CD4-positive, alpha-beta T cell treated with Interferon gamma for 1 hour (primary cell): ENCODE measurements around the gene IRF8.
"Not testable (repeated sequence)": the region's sequence is repeated elsewhere in the genome, so short reads cannot be mapped to it uniquely, and the experiment has no call there.

Source experiments
- DNase-seq: peaks from one replicate; pipeline ENCODE4 v3.0.0-alpha.2; 2020

The IRF8 gene

DNA sequence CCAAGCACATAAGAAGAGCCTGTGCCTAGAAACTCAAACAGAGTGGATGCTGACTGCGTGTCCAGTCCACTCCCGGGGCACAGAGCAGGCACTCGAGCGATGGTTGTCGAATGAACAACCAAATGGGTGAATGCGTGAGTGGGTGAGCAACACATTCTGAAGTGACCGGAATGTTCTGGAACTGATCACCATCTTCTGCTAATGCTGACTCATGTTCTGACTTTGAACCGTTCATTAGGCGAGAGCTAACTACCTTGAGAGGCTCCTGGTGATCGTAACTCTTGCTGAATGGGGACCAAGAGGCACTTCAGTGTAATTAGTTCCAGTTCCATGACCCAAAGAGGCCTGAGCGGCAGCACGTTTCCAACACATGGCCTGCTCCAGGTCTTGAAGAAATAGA, 37.9 kb downstream of the IRF8 start:
- DNase-seq = no peak

DNA sequence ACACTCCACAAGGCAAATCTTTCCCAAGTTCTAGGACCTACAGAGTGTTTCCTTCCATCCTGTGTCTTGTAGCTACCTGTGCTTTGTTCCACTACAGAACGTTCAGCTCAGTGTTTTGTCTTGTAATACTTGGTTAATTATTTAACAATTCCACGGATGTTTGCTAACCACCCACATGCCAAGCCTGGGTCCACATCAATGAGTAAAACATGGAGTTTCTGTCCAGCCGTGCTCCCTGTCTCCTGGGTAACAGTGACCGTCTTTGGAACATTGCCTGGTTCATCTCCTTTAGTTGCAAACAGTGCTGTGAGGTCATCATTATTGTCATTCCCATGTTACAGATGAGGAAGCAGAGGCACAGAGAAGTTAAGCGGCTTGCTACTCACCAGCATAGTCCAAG, 41.3 kb downstream of the IRF8 start:
- DNase-seq = no peak

- DNase-seq = no peak
These were observed 43.1 kb downstream of the IRF8 start for GRCh38 chr16:85941863-85942644.

DNA sequence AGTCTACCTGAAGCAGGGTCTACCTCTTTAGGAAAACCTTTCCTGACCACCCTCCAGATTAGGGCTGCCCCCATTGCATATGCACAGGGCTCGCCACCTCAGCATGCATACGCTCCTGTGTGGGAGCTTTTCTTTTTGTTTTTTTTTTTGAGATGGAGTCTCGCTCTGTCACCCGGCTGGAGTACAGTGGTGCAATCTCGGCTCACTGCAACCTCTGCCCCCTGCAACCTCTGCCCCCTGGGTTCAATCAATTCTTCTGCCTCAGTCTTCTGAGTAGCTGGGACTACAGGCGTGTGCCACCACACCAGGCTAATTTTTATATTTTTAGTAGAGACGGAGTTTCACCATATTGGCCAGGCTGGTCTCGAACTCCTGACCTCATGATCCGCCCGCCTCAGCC, 43.7 kb downstream of the IRF8 start:
- not testable (repeated sequence) for DNase-seq

- no peak for DNase-seq
These were observed 44.7 kb downstream of the IRF8 start for GRCh38 chr16:85943711-85944110.

DNA sequence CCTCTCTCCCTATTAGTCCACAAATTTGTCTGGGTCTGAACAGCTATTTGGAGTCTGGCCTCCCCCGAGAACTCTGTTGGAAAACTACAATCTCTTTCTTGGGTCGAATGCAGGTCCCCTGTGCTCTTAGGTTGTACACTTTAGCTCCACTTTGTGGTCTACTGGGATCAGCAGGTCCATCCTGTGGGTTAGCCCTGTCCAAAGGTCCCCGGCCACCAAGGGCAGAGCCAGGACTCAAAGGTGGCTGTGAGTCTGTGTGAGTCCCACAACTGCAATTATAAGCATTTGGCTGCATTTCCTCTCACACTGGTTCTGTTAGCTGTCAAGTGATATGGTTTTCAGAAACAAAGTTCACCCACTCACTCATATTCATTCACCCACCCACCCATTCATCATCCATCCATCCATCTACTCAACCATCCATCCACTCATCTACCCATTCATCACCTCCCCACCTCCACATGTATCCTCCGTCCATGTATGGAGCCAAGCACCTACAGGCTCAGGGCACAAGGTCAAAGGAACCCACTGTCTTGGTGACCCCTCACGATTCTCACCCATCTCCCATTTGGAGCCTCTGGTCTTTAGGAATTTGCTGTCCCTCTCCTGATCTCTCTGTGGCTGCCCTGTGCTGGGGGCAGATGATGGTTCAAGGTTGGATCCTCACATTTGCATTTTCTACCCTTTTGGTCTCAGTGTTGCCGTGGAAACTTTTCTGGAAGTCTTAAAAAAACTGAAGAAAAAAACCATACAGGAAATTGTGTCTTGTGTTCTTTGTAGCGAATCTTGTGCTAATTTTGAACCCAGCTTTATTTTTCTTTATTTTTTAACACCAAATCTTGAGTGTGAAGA, 45.8 kb downstream of the IRF8 start:
- no peak for DNase-seq

GRCh38 chr16:85945424-85945751, 46.4 kb downstream of the IRF8 start:
- DNase-seq = no peak

DNA sequence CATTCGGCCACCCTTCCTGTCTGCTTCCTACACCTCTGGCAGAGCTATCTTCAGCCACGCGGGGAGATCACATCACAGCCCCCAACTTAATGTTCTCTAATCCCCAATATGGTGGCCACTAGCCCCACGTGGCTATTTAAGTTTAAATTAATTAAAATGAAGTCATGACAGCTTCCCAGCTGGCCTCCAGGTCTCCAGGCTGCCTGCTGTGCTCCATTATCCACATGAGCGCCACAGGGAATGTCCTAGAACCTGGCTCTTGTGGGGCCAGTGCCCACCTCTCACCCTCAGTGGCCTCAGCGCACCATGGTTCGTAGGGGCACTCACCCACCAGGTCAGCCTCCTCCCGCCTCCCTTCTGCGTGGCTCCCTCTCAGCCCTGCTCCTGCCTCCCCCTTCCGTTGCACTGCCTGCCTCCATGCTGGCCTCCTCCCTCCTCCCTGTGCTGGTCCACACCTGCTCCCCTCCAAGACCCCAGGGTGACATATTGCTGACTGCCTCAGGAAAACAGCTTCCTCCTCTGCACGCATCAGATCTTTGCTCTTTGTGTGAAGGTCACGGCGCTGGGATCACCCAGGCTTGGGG, 47.7 kb downstream of the IRF8 start:
- DNase-seq = no peak

DNA sequence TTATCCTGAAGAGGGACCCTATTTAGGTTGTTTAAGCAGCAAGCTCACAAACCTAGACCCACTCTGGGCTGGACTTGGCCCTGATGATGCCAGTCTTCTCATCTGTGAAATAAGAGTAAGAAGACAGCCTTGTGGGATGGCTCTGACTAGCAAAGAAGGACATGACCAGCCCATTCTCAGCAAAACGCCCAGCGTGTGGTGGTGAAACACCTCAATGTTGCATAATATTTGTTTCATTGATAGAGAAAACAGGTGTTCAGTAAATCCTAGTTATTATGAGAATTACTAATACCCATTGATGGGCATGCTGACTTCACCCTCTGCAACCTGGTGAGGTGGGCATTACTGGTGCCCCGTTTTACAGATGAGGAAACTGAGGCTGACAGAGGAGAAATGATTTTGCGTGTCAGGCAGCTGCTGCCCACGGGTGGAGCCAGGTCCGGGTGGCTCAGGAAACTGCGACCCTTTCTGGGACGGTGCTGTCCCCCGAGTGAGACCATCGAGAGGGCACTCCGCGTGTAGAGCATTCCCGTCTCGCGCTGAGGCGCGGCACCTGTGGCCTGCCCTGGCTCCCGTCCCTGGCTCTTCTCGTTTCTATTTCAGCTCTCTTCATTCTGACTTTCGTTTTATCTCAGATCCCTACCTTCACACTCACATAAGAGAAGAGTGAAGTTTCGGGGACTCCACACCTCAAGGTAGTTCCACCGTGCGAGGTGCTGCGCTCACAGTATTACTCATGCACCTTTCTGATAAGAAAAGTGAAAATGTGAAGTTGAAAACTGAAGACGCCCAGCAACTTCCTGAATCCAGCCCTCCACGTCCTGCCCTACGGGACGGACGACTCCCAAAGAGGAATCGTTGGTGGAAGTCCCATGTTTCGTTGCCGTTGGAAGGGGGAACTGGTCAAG, 48.5 kb downstream of the IRF8 start:
- peak; percentile 47 for DNase-seq

DNA sequence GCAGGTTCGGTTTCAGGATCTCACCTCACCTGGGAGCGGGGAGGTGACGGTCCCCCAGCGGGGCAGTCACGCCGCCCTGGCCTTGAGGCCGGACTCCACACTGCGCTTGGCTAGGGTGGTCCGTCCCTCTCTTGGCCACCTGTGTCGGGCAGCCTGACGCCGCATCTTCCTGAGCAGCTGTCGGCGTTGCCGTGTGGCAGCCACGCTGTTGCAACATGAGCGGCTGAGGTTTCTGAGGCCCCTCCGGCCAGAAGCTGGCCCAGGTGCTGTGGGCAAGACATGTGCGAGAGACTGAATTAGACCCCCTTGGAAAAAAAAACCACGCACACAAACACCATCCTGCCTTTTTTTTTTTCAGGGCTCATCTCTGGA, 49.2 kb downstream of the IRF8 start:
- no peak for DNase-seq

DNA sequence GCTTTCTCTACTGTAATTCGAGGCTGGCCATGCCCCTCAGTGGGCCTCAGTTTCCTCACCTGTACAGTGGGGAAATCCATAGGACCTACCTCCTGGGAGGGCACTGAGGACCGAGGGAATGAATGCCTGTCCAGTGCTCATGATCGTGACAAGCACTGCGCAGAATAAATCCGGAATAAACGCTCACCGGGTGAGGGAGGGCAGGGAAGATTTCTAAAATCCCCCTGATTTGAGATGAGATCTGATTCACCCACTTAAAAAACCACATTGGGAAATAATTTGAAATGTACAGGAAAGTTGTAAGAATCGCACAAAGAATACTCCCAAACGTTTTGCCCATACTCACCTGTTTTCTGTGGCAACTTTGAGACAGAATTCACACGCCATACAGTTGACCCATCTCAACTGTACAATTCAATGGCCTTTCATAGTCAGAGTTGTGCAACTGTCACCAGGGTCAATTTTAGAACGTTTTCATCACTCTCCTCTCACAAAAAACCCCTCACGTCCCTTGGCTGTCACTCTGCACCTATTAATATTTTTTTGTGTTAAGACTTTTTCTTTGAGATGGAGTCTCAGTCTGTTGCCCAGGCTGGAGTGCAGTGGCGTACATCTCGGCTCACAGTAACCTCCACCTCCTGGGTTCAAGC, 49.8 kb downstream of the IRF8 start:
- DNase-seq = no peak

DNA sequence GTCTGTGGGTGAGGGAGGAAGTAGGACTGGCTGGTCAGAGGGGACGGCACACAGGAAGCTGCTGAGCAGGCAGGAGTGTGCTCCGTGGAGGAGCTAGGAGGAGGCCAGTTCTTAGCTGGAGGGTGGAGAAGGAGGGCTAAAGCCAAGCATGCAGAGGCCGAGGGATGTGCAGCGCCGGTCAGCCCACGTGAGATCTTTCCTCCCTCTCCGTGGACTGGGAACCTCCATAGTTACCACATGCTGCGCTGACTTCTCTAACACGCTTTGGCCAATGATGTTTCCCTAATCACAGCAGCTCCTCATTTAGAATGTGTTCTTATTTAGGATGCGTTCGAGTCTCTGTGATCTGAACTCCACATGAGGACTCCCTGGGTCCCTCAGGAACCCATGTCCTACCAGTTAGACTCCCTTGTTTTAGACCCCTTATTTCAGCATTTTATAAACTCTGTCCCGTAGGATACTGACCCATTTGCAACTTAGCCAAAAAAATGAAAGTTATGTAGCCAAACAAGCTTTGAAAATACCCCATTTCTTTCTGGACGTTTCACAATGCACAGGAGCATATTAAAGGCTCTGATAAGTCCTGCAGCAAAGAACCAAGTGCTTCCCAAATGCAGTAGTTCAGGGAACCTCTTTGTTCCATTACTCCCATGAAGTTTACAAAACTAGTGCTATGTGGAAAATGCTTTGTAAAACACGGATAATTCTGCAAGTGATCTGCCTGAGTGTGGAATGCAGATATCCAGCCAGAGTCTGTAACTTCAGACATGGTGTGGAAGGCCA, 51.4 kb downstream of the IRF8 start:
- DNase-seq = no peak

- DNase-seq = no peak
These were observed 53.2 kb downstream of the IRF8 start for GRCh38 chr16:85952197-85952596.

GRCh38 chr16:85952811-85953210, 53.8 kb downstream of the IRF8 start:
- DNase-seq = no peak

DNA sequence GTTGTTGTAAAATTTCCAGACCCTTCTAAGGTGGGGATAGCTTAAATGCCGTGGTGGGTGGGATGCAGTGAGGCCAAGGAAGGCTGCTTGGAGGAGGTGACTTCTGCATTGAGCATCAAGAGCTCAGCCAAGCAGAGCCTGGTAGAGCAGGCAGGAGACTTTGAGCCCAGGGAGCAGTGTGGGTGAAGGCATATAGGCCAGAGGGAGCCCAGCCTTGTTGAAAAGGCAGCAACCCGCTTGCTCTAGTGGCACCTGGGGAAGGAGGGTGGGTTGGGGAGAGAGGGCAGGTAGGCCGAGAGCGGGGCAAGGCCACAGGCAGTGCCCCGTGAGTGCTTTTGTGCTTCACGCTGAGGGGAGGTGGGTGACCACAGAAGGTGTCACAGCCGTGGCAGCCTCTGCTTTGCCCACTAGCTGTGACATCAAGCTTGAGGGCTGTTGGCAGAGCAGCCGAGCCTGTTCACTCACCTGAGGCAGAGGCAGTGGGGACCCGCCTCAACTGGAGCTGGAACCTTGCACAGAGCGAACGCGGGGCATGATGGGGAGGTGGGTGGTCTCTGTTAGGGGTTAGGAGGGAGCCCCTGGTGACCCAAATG, 56.1 kb downstream of the IRF8 start:
- DNase-seq = no peak

DNA sequence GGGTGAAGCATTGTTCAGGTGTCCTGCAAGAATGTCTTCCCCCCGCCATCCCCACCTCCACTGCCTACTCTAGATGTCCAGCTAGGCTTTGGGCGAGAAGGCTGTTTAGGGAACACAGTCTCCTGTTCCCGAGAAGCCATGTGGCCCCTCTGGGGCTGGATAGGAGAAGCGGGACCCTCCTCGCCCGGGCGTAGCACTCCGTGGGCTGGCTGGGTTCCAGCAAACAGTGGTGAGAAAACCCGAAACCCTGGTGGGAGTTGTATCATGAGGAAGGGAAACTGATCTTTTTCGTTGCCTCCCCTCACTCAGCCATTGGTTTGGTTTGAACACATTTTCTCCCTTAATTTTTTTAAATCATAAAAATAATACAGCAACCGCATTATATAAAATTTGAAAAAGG, 56.6 kb downstream of the IRF8 start:
- no peak for DNase-seq

DNA sequence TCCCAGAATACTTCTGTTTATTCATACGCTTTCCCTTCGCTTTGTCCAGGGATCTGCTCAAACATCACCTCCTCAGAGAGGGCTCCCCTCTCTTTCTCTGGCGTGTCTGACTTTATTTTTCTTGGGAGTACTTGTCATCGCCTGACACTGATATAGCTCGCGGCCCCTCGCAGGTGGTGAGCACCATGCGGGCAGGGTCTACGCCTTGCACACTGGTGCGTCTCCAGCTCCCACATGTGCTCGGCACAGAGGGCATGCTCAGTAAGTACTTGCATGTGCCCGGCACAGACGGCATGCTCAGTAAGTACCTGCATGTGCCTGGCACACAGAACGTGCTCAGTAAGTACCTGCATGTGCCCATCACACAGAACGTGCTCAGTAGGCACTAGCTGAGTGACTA, 57.5 kb downstream of the IRF8 start:
- DNase-seq = no peak

DNA sequence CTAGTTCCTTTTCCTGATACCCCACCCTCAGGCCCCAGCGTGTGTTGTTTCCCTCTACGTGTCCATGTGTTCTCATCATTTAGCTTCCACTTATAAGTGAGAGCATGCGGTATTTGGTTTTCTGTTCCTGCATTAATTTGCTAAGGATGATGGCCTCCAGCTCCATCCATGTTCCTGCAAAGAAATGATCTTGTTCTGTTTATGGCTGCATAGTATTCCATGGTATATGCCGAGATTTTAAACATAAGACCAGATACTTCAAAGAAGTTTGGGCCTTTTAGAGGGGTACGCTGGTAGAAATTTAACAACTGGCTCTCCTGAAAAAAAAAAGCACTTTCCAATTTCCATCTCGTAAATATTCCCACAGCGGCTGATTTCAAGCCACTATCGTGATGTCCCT, 59.8 kb downstream of the IRF8 start:
- no peak for DNase-seq

- DNase-seq = no peak
These were observed 60.7 kb downstream of the IRF8 start for GRCh38 chr16:85959686-85960085.

GRCh38 chr16:85960486-85961046, 61.6 kb downstream of the IRF8 start:
- DNase-seq = no peak
